ENCODE data around the gene TPGS1.

DNA sequence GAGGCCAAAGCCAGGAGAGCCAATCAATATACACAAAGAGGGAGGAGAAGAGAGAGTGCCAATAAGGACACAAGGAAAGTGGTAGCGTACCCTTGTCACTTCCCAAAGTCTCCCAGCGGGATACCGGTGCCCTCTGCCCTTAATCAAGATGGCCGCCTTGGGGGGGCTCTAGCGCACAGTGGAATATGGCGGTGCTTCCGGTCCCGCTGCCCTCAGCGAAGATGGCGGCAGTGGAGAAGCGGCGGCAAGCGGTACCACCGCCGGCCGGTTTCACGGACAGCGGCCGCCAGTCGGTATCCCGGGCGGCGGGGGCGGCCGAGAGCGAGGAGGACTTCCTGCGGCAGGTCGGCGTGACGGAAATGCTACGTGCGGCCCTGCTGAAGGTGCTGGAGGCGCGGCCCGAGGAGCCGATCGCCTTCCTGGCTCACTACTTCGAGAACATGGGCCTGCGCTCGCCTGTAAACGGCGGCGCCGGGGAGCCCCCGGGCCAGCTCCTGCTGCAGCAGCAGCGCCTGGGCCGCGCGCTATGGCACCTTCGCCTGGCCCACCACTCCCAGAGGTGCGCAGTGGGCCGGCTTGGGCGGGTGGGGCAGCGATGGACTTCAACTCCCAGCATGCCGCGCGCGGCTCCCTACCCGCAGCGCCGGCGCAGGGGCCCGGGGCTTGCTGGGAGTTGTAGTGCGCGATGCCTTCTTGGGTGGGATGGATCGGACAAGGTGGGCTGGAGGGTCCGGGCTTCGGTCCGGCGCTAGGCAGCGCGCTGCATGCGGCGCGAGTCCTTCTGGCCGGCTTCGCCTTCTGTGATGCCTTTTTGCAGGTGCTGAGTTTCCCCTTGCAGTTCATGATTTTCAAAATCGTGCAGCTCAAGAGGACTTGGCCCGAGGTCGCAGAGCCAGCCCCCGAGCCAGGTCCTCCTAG, at the start of gene TPGS1:
- no peak for TF ChIP-seq POLR2A (IDR thresholded peaks at IDR 0.05; ENCODE audit: extremely low read depth, insufficient read length)
- TF ChIP-seq, protein P1, sequence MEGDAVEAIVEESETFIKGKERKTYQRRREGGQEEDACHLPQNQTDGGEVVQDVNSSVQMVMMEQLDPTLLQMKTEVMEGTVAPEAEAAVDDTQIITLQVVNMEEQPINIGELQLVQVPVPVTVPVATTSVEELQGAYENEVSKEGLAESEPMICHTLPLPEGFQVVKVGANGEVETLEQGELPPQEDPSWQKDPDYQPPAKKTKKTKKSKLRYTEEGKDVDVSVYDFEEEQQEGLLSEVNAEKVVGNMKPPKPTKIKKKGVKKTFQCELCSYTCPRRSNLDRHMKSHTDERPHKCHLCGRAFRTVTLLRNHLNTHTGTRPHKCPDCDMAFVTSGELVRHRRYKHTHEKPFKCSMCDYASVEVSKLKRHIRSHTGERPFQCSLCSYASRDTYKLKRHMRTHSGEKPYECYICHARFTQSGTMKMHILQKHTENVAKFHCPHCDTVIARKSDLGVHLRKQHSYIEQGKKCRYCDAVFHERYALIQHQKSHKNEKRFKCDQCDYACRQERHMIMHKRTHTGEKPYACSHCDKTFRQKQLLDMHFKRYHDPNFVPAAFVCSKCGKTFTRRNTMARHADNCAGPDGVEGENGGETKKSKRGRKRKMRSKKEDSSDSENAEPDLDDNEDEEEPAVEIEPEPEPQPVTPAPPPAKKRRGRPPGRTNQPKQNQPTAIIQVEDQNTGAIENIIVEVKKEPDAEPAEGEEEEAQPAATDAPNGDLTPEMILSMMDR (IDR thresholded peaks at IDR 0.05; ENCODE audit: low read depth, low read length) = no peak
